Brain microvascular endothelial cell (primary cell): ENCODE data around the gene PRKAB1.

Experiments
- DNase-seq: peaks from one replicate; pipeline ENCODE4 v3.0.0-alpha.2; 2020
- H3K27ac ChIP-seq: fragments of 250-450 bp; sonication (Bioruptor Pico); 2 replicates; pipeline ENCODE4 v1.5.1; 2020; ENCODE audit warnings: mild to moderate bottlenecking, moderate library complexity
- H3K27me3 ChIP-seq: fragments of 250-450 bp; sonication (Bioruptor Pico); replicated peaks from 2 replicates; pipeline ENCODE4 v1.5.1; 2020; ENCODE audit warnings: mild to moderate bottlenecking
- H3K36me3 ChIP-seq: fragments of 250-450 bp; sonication (Bioruptor Pico); replicated peaks from 2 replicates; pipeline ENCODE4 v1.5.1; 2020; ENCODE audit warnings: mild to moderate bottlenecking
- H3K4me3 ChIP-seq: 2 replicates; pipeline ENCODE4 v1.5.1; 2011; ENCODE audit warnings: low read depth, mild to moderate bottlenecking, control low read depth, low read length, moderate library complexity
- in situ Hi-C: cut with HindIII; loops from 2 replicates; pipeline ENCODE4 v1.10.0; 2017; ENCODE audit warnings: low sequenced_read_pairs, low pct_ligation_motif_present
- TF ChIP-seq, protein P1 (sequence below): IDR thresholded peaks from 2 replicates; pipeline ENCODE4 v1.5.1; 2011; ENCODE audit warnings: low read depth, mild to moderate bottlenecking, moderate library complexity, low read length, control low read depth, inconsistent platforms; ENCODE audit errors: missing control alignments

The PRKAB1 gene

DNA sequence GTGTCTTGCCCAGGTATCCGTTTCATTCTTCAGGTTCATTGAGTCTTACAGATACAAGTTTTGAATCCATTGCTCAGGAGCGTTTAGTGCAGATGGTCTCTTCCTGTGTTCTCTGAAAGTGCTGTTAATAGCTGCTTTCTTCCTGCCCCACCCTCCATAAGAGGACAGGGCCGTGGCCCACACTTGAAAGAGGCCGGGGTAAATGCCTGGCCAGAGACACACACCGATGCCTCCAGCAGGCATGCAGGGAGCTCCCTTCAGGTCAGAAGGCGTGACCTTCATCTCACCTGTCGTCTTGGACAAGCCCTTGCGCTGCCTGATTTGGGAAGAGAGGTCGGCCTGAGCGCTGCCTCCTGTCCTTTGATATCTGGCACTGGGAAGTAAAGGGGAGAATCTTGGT is 11.6 kb downstream of the PRKAB1 start:
- H3K27me3 ChIP-seq = no peaks in the 10 kb centered on the region
- in situ Hi-C loops = no loop called here
- TF ChIP-seq, protein P1, sequence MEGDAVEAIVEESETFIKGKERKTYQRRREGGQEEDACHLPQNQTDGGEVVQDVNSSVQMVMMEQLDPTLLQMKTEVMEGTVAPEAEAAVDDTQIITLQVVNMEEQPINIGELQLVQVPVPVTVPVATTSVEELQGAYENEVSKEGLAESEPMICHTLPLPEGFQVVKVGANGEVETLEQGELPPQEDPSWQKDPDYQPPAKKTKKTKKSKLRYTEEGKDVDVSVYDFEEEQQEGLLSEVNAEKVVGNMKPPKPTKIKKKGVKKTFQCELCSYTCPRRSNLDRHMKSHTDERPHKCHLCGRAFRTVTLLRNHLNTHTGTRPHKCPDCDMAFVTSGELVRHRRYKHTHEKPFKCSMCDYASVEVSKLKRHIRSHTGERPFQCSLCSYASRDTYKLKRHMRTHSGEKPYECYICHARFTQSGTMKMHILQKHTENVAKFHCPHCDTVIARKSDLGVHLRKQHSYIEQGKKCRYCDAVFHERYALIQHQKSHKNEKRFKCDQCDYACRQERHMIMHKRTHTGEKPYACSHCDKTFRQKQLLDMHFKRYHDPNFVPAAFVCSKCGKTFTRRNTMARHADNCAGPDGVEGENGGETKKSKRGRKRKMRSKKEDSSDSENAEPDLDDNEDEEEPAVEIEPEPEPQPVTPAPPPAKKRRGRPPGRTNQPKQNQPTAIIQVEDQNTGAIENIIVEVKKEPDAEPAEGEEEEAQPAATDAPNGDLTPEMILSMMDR = no peak
- DNase-seq = no peak
- no peak overlapping the region for H3K4me3 ChIP-seq
- no peak overlapping the region for H3K27ac ChIP-seq
- H3K36me3 ChIP-seq = peaks cover 59% of the 10 kb centered on the region

DNA sequence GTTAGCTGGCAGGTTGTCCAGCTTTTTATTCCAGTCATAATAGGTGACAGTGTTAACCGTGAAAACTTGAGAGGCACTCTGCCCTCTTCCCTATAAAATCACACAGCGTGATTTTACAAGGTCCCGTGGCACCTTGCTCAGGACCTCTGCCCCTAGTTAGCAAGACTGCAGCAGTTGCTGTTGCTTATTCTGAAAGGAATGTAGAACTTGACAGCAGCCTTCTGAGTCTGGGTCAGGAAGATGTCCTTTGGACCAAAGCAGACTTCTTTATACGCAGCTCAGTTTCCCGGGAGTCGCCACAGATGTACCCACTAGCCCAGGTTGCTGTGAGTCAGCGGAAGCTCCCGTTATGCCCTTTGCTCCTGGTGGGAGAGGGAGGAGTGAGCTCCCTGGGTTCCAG is 13.2 kb downstream of the PRKAB1 start:
- Histone ChIP-seq H3K4me3 (no peak overlapping the region), H3K36me3 (peaks cover 48% of the 10 kb centered on the region), H3K27me3 (no peaks in the 10 kb centered on the region), H3K27ac (no peak overlapping the region)
- no peak for DNase-seq
- in situ Hi-C loops = no loop called here
- TF ChIP-seq, protein P1 = no peak

DNA sequence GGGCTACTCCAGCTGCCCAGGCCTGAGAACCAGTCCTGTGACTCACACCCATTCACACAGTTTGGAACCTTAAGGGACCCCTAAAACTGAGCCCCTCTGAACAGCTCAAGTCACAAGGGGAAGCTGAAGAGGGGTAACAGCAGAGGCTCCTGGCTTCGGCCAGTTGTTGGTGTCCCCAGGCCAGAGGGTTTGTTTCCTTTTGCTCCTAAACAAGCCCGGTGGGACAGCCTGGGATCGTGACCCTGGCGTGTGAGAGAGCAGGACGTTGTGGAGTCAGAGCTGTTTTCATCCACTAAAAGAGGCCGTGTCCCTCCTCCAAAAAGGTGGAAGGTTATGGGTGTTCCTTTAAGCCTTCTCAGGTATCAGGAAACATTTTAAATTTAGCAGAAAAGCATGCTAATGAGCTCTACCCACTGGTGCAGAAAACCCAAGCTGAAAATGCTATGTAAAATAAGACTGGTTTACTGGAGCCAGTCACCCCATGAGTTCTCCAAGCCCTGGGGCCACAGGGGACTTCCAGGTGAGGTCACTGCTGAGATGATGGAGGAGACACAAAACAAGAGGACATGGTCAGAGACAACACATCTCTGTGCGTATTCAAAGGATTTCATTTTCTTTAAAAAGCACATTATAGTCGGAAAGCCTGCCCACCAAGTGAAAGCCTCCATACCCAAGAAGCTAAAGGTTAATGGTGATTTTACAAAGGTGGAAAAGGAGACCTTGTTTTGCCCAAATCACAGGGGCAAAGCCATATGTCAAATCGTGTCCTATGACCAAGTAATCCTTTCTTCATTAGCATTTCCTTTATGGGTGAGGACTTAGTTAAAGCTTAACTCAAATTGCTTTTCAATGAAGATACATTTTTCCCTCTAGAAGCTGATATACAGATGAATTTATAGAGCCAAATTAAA is 14.1 kb downstream of the PRKAB1 start:
- no peak for DNase-seq
- H3K4me3 ChIP-seq = no peak overlapping the region
- H3K27me3 ChIP-seq = no peaks in the 10 kb centered on the region
- H3K36me3 ChIP-seq = peaks cover 39% of the 10 kb centered on the region
- TF ChIP-seq, protein P1 = no peak
- H3K27ac ChIP-seq = no peak overlapping the region
- in situ Hi-C loops = no loop called here

DNA sequence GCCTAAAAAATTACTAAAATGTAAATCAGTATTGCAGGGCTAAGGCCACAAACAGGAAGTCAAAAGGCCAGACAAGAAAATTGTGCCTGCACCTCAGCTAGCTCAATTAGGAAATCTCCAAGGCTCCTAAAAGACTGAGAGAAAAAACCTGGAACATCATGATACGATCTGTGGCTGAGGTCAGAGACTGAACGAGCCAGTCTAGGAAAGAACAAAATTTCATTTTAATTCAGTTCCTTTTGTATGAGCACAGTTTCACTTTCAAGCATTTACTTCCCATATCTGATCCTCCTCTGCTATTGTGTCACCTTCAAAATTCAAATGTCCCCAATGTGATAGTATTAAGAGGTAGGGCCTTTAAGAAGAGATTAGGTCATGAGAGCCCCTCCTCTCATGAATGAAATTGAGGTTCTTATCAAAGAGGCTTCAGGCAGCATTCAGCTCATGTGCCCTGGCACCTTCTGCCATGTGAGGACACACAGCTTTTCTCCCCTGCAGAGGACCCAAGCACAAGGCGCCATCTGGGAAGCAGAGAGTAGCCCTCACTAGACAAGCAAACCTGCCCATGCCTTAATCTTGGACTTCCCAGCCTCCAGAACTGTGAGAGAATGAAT is 14.8 kb downstream of the PRKAB1 start:
- DNase-seq = no peak
- Histone ChIP-seq H3K36me3 (peaks cover 35% of the 10 kb centered on the region), H3K27ac (no peak overlapping the region), H3K4me3 (no peak overlapping the region), H3K27me3 (no peaks in the 10 kb centered on the region)
- in situ Hi-C loops = no loop called here
- TF ChIP-seq, protein P1 = no peak

DNA sequence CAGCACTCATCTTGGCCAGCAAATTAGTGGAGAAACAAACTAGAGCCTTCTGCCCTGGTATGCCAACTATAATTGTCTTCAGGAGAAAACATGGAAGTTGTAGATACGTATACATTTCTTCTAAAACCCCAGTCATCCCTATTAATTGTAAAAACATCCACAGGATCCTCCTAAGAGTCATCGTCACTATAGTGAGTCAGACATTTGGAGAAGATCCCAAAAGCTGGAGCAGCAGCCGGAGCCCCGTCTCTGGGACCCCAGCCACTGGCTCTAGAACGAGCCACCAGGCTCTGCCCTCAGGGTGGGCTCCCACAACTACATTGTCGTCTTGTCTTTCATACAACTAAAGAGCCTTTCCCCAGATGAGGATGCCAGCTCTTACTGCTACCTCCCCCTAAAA is 15.5 kb downstream of the PRKAB1 start:
- no peaks in the 10 kb centered on the region for H3K27me3 ChIP-seq
- in situ Hi-C loops = no loop called here
- peaks cover 28% of the 10 kb centered on the region for H3K36me3 ChIP-seq
- H3K27ac ChIP-seq = no peak overlapping the region
- peak; percentile 11 for DNase-seq
- no peak overlapping the region for H3K4me3 ChIP-seq
- TF ChIP-seq, protein P1 = no peak
